Measurements from ENCODE around the gene ID2.
A peak's percentile ranks its signal among the peaks of the same experiment; 100 is the strongest.

The ID2 gene

DNA sequence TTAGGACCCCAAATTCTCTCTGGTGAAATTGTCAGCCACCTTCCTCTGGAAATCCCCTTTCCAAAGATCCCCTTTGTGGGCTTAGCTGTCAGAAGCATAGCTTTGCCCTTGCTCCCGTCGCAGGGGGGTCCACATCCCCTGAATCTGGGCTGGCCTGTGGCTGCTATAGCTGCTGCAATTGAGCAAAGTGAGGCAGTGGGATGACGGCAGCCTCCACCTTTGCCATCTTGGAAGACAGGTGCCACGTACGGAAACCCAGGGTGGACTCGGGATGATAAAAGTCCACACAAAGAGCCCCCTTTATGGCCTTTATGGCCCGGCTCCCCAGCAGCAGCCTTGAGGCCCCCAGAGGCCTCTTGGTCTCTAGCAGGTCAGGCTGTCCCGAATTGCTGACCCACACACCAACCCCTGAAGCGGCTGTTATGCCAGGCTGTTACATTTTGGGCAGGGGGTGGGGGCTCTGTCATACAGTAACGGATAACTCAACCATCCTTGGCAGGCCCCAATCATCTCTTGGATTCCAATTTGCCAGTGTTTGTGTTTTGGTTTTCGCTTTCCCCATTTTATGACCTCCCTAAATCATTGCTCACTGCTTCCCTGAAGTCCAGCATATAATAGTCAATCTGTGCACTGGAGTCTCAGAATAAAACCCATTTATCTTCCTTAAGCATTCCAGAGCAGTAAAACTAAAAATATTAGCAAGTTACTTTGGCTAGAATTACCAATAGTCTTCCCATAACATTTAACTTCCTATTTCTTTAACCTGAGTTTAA lies 33.2 kb upstream of the ID2 start:
- DNase-seq: no peak

- DNase-seq: no peak
Measured at GRCh38 chr2:8649718-8650117, 32.1 kb upstream of the ID2 start.

GRCh38 chr2:8650256-8650655 lies 31.6 kb upstream of the ID2 start:
- DNase-seq: no peak

GRCh38 chr2:8652774-8653426 lies 29.0 kb upstream of the ID2 start:
- no peak for DNase-seq

GRCh38 chr2:8653485-8653884 lies 28.4 kb upstream of the ID2 start:
- peak; percentile 13 for DNase-seq

GRCh38 chr2:8654041-8654440 lies 27.8 kb upstream of the ID2 start:
- DNase-seq: no peak

DNA sequence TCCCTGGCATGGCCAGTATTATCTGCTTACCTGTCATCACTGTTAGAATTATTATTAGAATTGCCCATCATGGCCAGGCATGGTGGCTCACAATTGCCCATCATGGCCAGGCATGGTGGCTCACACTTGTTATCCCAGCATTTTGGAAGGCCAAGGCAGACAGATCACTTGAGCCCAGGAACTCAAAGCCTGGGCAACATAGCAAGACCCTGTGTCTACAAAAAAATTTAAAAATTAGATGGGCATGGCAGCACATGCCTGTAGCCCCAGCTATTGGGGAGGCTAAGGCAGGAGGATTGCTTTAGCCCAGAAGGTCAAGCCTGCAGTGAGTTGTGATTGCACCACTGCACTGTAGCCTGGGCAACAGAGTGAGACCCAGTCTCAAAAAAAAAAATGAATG lies 27.4 kb upstream of the ID2 start:
- DNase-seq: no peak

DNA sequence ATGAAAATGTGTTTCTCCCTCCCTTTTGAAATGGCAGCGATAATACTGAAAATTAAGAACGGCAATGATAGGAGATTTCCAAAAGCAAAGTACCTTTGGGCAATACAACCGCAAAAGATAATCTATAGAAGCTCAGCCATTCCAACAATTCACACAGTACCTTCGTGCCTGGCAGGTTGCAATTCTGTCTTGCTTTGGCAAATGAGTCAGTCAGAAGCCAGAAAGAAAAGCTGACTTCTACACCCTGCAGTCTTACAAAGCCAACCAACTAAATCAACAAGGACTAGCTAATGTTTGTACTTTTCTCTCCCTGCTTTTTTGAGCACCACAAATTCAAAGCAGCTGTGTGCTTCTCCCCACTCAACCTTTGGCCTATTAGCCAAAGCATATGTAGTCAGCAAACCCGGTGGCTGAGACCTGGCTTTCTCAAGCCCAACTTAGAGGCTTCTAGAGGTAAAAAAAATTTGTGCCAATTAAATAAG lies 25.7 kb upstream of the ID2 start:
- peak; percentile 7 for DNase-seq

DNA sequence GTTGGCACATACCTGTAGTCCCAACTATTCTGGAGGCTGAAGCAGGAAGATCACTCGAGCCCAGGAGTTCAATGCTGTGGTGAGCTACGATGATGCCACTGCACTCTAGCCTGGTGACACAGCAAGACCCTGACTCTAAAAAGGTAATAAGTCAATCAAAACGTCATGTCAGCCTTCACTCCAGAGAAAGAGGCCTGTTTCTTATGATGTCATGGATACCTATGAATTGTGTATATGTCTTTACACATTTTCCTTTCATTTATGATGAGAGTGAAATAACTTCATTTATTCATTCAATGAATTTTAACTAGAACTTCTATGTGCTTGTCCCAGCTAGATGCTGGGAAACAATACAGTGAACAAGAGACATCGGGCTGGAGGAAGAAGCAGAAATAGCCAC lies 25.0 kb upstream of the ID2 start:
- no peak for DNase-seq

DNA sequence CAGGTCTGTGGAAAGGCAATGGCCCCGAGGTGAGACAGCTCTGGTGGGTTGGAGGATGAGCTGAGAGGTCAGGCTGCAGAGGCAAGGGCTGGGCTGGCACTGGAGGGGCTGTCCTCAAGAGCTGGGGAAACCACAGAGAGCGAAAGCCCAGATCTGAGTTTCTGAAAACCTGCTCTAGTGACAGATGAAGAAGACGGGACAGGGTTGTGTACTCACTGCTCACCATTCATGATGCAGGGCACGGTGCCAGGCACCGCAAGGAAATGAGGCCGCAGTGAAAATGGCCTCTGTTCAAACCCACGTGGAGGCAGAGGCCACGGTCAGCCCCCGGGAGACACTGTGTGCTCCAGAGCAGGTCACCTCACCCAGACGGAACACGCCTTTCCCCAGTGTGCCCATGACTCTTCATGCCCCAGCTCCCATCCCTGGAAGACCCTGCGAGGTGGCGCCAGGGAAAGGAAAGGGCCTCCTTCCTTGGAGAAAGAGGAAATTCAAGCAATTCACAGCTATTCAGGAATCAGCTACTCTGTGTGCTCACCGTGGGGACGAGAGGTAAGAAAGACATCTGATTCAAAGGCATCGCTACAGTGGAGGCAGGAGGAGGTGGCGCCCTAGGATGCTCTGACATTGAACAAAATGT lies 24.3 kb upstream of the ID2 start:
- no peak for DNase-seq

- DNase-seq: no peak
Measured at GRCh38 chr2:8658064-8658862, 23.6 kb upstream of the ID2 start.

DNA sequence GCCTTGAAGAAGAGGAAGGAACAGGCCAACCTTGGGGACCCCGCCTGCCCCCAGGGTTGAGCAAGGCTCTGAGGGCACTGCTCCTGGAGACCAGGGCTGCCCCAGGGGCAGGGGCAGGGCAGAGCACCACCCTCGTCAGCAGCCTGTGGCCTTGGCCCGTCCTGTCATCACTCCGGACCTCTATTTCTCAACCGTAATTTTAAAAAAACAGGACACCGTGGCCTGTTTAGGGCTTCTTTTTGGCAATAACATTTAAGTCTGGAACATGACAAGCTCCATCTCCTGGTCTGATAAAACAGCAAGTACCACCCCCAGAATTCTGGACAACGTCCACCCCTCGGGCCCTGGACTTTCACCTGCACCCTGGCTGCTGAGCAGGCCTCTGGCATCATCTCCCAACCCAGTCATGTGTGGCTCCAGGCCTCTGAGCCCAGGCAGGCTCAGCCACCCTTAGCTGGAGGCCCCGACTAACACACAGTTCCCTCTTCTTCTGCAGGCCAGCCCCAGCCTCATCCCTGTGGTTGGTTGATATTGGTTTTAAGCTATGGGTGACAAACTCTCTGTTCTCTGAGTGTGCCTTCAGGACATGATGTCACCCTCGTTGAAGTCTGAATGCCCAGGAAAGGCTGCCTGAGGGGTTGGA lies 22.6 kb upstream of the ID2 start:
- peak; percentile 39 for DNase-seq

GRCh38 chr2:8659735-8660492 lies 21.9 kb upstream of the ID2 start:
- DNase-seq: peak; percentile 19

DNA sequence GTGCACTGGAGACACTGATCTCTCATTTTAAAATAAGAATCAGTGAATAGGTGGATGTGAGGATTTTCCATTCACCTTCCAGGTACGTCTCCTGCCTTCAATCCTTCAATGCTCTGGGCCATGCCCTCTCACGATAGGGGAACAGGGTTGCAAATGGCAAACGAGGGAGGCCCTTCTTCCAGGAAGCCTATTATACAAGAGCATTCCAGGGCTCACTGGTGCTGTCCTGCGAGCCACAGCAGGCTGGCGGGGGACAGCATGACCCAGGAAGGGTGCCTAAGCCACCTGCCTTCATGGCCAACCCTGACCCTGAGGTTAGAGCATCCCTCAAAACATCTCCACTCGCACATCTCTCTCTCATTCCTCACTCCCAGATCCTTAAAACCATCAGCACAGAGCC lies 20.6 kb upstream of the ID2 start:
- no peak for DNase-seq

GRCh38 chr2:8661736-8662135 lies 20.1 kb upstream of the ID2 start:
- DNase-seq: no peak

DNA sequence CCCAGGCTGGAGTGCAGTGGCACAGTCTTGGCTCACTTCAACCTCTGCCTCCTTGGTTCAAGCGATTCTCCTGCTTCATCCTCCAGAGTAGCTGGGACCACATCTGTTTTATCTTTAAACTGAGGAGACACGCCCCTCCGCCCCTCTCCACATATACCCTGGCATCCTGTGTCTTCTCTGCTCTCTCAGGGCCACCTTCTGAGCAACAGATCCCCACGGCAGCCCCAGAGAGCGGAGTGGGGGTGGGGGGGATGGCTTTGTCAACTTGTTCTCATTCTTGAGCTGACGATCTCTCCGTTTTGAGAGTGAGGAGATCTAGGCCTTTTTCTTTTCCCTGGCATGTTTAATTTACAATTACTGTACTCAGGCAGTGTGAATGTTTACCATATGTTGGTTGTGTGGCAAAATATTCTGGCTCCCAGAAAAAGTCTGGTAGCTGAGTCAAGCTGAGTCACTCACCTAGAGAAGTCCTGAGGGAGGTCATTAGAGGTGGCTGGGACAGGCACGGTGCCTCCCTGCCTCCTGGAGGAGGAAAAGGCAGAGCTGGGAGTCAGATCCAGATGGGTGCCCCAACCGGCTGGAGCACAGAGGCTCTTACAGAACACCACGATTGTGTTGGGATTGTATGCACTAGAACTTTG lies 19.5 kb upstream of the ID2 start:
- DNase-seq: no peak

- DNase-seq: no peak
Measured at GRCh38 chr2:8663997-8664396, 17.9 kb upstream of the ID2 start.

- DNase-seq: no peak
Measured at GRCh38 chr2:8666581-8666980, 15.3 kb upstream of the ID2 start.

- no peak for DNase-seq
Measured at GRCh38 chr2:8667896-8668512, 13.9 kb upstream of the ID2 start.

DNA sequence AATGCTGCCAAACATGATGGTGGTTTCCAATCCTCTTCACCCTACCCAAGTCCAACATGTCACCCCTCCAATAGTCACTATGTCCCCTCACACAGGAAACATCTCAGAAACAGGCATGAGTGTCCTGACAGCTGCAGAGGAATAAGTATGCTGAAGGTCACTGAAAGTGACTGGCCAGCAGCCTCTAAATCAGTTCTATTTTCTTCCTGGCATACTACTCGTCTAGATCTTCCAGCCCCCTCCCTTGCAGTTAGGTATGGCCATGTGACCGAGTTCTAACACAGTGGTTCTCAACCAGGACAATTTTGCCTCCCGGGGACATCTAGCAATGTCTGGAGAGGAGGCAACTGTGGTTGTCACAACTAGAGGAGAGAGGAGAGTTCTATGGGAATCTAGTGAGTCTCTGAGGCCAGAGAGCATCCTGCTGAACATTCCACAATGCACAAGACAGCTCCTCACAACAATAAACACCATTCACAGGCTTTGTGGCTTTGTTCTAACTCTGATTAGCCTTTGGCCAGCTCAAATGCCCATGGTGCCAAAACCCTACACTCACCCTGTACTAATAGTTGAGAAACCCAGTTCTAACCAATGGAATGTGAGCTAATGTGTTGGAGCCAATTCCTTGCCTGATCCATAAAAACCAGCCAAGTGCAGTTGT lies 12.6 kb upstream of the ID2 start:
- DNase-seq: no peak

All from NCI-H1092 (cell line).